Mucosa of gallbladder (tissue), 1 donor: ENCODE results near the gene APOE. TPM values are rescaled to one million over a fixed set of nuclear protein-coding genes. Genes with fewer than 3 reads are reported as not detected.
"Not testable (repeated sequence)": the region's sequence is repeated elsewhere in the genome, so short reads cannot be mapped to it uniquely, and the experiment has no call there.

ENCODE experiments used
- DNase-seq: peaks from one replicate; pipeline ENCODE4 v3.0.0-alpha.2; 2020; ENCODE audit warnings: low spot score
- total RNA-seq: library from RNA; stranded (reverse); gene quantifications from one replicate; pipeline ENCODE4 v1.2.1, GENCODE V29; 2021
- donor health status: DM: no; HTN: no; CAD: no.

The APOE gene
- total RNA-seq: 435 TPM

DNA sequence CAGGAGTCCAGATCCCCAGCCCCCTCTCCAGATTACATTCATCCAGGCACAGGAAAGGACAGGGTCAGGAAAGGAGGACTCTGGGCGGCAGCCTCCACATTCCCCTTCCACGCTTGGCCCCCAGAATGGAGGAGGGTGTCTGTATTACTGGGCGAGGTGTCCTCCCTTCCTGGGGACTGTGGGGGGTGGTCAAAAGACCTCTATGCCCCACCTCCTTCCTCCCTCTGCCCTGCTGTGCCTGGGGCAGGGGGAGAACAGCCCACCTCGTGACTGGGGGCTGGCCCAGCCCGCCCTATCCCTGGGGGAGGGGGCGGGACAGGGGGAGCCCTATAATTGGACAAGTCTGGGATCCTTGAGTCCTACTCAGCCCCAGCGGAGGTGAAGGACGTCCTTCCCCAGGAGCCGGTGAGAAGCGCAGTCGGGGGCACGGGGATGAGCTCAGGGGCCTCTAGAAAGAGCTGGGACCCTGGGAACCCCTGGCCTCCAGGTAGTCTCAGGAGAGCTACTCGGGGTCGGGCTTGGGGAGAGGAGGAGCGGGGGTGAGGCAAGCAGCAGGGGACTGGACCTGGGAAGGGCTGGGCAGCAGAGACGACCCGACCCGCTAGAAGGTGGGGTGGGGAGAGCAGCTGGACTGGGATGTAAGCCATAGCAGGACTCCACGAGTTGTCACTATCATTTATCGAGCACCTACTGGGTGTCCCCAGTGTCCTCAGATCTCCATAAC, at the start of gene APOE:
TSS of gene APOE (plus strand) at position 360 of the 724 bp plus-strand sequence. CDS start 829 bp downstream, outside the sequence.
- no peak for DNase-seq

DNA sequence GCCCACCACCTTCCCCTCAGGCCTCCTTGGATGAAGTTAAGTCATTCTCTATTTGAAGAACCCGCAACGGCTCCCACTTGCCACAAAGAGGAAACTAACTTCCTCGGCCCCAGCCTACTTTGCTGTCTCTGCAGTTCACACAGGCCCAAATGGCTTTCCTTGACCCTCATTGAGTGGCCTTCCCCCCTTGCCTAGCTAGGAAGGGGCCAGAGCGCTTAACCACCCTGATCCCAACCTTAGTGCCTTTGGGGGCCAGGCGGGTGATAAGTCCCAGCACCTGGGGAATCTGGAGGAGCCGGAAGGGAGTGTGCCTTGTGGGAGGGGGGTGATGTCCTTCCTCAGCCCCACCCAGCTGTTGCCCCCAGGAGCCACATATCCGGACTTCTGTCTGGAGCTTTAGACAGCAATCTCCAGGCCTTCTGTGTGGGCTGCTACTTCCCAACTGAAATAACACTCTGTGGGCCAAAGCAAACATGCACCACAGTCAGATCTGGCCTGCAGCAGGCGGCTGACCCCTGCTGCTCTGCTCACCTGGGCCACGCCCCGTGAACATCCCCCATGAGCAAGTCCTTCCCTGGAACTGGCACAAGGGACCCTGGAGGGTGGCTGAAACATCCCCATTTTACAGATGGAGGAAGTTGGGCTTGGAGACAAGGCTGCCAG, 49.0 kb upstream of the APOE start:
- no peak for DNase-seq

DNA sequence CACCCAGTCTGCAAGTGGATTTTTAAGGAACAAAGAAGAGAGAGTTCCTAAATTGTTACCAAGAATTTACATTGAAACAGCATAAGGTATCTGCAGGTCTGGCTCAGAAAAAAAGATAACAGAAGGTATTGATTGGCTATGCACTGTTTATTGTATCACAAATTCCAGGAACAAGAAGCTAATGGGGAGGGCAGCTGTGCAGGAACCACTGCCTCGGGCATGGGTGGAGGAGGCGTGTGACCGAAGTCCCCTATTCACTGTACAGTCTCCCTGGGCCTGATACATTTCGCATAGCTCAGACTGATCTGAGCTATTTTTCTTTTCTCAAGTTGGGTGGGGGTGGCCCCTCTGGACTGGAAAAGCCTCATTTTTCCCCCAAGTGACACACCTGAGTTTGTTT, 47.8 kb upstream of the APOE start:
- peak; percentile 74 for DNase-seq

DNA sequence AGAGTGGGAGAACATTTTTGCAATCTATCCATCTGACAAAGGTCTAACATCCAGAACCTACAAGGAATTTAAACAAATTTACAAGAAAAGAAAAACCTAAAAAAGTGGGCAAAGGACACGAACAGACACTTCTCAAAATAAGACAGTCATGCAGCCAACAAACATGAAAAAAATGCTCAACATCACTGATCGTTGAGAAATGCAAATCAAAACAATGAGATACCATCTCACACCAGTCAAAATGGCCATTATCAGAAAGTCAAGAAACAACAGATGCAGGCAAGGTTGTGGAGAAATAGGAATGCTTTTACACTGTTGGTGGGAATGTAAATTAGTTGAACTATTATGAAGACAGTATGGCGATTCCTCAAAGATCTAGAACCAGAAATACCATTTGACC, 44.0 kb upstream of the APOE start:
- DNase-seq: not testable (repeated sequence)

DNA sequence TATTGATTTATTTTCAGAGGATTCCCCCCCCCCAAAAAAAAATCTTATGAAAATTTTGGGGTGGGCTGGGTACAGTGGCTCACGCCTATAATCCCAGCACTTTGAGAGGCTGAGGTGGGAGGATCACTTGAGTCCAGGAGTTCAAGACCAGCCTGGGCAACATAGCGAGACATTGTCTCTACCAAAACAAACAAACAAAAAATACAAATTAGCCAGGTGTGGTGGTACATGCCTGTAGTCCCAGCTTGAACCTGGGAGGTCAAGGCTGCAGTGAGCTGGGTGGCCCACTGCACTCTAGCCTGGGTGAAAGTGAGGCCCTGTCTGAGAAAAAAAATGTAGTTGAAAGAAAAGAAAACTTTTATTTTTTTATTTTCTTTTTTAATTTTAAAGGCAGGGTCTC, 41.6 kb upstream of the APOE start:
- no peak for DNase-seq

DNA sequence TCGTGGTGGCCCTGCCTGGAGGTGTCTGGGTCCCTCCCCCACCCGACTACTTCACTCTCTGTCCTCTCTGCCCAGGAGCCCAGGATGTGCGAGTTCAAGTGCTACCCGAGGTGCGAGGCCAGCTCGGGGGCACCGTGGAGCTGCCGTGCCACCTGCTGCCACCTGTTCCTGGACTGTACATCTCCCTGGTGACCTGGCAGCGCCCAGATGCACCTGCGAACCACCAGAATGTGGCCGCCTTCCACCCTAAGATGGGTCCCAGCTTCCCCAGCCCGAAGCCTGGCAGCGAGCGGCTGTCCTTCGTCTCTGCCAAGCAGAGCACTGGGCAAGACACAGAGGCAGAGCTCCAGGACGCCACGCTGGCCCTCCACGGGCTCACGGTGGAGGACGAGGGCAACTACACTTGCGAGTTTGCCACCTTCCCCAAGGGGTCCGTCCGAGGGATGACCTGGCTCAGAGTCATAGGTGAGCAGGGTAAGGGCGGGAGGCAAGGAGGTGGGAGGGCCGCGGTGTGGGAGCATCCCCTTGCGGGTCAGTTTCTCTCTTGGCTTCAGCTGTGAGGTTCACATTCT, 40.3 kb upstream of the APOE start:
- DNase-seq: no peak

DNA sequence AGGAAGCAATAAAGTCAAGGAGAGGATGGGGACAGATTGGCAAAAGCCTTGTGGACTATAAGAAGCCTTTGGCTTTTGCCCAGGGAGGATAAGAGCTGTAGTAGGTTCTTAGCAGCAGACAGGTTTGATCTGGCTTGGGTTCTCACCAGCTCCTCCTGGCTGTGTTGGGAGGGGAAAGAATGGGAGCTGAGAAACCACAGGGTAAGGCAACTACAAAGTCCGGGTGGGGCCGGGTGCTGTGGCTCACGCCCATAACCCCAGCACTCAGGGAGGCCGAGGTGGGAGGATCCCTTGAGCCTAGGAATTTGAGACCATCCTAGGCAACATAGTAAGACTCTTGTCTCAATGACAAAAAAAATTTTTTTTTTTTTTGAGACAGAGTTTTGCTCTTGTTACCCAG, 38.9 kb upstream of the APOE start:
- no peak for DNase-seq

DNA sequence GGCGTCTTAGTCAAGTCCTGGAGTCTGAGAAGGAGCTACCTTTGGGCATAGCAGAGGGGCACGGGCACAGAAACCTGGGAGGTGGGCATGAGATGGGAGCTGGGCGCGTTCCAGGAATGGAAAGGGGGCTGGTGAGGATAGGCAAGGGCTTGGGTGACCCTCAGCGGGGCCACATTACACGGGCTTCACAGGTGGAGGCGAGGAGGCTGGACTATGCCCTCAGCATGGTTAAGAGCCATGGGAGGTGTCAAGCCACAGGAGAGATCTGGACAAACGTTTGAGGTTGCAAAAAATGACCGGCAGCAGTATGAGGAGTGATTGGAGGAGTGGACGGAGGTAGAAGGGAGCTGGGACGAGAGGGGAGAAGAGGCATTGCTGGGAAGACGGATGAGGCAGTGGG, 38.0 kb upstream of the APOE start:
- no peak for DNase-seq

DNA sequence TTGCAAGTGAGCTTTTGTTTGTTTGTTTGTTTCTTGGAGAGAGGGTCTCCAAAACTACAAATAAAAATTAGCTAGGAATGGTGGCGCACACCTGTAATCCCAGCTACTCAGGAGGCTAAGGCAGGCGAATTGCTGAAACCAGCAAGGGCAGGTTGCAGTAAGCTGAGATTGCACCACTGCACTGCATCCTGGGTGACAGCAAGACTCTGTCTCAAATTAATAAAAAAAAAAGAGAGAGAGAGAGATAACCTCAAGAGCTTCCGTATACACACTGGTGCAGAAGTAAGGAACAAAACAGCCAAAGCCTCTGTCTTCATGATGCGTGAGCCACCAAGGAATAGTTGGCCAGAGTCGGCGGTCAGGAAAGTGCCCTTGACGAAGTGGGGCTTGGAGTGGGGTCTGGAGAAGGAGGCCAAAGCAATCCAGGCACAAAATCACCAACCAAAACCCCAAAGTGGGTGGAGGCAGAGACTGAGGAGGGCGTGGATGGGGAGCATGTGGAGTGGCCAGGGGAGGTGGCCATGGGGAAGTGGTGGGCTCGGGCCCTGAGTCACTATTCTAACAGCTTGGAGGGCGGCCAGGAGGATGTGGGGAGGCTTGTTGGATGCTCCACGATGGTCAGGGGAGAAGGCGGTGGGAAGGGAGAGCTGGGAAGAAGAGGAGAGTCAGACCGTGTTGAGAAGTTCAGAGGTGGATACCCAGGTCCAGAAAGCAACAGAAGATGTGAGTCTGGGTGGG, 35.7 kb upstream of the APOE start:
- no peak for DNase-seq

DNA sequence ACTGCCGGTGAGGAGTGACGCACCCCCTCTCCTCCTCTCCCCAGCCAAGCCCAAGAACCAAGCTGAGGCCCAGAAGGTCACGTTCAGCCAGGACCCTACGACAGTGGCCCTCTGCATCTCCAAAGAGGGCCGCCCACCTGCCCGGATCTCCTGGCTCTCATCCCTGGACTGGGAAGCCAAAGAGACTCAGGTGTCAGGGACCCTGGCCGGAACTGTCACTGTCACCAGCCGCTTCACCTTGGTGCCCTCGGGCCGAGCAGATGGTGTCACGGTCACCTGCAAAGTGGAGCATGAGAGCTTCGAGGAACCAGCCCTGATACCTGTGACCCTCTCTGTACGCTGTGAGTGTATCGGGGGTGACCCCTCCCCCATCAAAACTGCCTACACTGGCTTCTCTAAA, 33.8 kb upstream of the APOE start:
- no peak for DNase-seq

DNA sequence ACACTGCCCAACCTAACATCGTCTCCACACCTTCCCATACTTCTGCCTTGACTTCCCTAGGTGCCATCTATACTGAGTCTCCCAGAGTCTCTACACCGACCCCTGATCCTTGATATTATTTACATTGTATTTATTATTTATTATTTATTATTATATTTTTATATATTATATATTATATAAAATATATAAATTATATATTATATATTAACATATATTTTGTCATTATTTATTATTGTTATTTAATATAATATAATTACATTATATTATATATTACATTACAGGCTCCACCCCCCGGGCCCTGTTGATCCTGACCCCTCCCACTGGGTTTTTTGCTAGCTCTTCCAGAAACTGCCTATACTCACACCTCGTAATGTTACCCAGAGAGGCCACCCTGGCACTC, 32.9 kb upstream of the APOE start:
- no peak for DNase-seq

DNA sequence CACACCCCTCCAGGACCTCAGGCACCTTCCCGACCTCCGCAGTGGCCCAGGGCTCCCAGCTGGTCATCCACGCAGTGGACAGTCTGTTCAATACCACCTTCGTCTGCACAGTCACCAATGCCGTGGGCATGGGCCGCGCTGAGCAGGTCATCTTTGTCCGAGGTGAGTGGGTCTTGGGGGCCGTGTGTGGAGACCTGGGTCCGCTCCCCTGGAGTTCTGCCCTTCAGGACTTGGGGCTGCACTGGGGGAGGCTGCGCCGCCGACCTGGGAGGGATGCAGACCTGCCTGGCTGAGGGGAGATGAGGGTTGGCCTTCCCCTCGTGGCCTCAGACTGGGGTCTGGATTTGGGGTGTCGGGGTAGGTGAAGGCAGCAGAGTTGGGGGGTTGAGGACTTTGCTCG, 31.3 kb upstream of the APOE start:
- no peak for DNase-seq

DNA sequence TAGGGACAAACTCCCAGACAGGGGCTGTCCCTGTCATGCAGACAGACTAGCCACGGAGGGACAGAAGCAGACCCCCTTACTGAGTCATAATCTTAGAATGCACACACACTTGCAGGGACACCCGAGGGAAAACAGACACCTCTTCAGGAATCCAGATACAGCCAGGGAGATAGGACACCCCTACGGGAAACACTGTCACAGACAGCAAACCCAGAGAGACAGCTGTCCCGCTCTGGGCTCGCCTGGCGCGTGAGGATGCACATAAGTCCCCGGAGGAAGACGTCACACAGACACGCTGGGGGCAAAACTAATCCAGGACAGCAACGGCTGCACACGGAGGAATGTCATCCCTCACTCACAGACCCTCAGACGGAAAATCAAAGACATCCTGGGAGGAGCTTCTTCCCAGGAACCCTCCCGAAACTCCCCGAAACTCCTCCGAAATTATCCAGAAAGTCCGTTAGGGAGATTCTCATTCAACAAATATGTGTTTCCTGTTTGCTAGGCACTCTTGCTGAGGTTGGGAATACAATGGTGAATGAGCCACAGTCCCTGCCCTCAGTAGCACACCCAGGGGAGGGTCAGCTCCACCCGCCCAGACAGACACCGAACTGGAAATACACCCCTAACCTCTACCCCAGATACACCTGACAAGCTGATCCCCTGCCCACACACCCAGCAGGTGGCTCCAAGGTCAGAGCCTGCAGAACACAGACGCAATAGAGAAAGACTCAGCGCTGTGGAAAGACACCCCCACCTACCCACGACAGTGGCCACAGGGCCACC, 29.7 kb upstream of the APOE start:
- no peak for DNase-seq

DNA sequence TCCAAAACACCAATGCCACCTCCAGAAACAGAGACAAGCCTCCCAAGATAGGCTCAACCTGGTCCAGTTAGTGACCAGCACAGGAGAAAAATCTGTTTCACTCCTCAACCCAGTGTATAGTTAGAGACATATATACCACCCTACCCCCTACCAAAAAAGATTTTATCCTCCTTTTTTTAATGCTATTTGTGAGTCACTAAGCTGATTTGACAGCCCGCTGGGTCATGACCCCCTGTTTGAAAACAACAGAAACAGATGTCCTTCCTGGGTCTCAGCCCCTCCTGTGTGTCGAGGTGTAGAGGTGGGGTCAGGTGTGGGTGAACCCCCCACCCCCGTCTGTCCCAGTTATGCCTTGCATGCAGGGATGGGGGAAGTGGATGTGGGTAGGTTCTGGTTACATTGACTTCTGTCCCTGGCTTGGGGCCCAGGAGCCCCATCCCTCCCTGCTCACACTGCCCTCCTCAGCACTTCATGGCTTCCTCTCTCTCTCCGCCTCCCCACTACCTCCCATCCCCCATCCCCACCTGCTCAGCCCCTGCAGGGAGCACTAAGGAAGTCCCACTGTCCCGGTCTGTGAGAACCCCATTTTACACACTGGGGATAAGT, 28.6 kb upstream of the APOE start:
- no peak for DNase-seq

DNA sequence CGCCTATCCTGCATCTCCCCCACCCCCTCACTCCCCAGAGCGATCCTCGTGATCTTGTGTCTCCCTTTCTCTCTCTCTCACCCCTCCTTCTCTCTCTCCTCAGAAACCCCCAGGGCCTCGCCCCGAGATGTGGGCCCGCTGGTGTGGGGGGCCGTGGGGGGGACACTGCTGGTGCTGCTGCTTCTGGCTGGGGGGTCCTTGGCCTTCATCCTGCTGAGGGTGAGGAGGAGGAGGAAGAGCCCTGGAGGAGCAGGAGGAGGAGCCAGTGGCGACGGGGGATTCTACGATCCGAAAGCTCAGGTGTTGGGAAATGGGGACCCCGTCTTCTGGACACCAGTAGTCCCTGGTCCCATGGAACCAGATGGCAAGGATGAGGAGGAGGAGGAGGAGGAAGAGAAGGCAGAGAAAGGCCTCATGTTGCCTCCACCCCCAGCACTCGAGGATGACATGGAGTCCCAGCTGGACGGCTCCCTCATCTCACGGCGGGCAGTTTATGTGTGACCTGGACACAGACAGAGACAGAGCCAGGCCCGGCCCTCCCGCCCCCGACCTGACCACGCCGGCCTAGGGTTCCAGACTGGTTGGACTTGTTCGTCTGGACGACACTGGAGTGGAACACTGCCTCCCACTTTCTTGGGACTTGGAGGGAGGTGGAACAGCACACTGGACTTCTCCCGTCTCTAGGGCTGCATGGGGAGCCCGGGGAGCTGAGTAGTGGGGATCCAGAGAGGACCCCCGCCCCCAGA, 27.3 kb upstream of the APOE start:
- DNase-seq: no peak

DNA sequence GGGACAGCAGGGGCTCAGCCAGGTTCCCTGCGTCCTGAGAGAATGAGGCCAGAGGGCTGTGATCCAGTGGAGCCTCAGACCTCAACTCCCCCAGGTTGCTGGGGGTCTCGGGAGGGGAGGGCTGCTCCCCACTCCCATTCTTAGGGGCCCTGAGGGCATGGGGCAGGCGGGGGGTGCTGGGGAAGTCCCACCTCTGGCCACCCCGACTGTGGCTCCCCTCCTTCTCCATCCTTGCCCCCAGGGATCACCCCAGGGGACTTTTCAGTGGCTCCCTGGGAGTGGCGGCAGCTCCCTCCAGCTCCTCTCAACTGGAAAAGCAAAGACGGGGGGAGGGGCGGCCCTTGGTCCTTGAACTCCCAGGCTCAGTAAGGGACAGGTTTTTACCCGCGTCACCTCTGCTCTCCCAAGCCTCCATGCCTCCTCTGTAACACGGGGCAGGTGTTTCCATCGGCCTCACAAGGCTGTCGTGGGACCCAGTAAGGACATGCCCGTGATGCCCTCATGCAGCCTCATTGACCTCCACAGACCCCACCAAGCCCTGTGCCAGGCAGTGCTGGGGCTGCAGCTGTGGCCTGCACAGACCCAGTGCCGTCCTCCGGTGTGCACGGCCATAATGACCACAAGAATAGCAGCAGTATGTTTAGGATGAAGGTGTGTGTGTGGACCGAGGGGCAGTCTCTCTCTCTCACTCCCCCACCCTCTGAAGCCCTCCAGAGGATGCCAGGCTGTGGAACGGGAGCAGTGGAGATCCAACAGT, 26.1 kb upstream of the APOE start:
- no peak for DNase-seq

DNA sequence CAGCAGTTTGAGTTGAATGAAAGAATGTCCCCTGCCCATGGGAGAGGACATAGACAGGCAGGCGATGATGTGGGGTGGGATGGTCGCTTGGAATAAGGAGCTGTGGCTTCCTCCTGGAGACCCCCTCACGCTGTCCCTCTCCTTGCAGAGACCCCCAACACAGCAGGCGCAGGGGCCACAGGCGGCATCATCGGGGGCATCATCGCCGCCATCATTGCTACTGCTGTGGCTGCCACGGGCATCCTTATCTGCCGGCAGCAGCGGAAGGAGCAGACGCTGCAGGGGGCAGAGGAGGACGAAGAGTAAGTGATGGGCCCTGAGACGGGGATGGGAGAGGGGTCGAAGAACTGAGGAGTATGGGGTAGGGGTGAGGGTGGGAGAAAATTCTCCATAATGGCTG, 23.5 kb upstream of the APOE start:
- no peak for DNase-seq

DNA sequence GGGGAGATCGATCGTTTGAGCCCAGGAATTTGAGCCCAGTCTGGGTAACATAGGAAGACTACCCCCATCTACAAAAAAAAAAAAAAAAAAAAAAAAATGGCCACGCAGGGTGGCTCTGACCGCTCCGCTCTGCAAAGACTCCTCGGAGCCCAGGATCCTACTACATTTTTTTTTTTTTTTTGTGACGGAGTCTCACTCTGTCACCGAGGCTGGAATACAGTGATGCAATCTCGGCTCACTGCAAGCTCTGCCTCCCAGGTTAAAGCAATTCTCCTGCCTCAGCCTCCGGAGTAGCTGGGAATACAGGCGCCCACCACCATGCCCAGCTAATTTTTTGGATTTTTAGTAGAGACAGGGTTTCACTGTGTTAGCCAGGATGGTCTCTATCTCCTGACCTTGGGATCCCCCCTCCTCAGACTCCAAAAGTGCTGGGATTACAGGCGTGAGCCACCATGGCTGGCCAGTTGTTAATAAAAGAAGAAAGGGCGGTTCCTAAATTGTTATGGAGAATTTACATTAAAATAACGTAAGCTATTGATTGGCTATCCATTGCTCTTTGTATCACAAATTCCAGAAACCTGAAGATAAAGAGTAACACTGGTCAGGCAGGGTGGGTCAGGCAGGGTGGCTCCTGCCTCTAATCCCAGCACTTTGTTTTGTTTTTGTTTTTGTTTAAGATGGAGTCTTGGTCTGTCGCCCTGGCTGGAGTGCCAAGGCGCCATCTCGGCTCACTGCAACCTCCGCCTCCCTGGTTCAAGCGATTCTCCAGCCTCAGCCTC, 22.8 kb upstream of the APOE start:
- not testable (repeated sequence) for DNase-seq

DNA sequence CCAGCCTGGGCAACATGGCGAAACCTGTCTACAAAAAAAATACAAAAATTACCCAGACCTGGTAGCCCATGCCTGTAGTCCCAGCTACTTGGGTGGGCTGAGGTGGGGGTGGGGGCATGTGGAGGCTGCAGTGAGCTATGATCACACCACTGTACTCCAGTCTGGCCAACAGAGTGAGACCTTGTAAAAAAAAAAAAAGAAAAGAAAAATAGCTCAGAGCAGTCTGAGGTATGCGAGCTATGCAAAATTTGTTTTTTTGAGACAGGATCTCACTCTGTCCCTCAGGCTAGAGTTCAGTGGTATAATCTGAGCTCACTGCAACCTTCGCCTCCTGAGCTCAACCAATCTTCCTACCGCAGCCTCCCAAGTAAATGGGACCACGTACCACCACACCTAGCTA, 21.7 kb upstream of the APOE start:
- no peak for DNase-seq
